ENCODE data around the gene GIGYF1.

DNA sequence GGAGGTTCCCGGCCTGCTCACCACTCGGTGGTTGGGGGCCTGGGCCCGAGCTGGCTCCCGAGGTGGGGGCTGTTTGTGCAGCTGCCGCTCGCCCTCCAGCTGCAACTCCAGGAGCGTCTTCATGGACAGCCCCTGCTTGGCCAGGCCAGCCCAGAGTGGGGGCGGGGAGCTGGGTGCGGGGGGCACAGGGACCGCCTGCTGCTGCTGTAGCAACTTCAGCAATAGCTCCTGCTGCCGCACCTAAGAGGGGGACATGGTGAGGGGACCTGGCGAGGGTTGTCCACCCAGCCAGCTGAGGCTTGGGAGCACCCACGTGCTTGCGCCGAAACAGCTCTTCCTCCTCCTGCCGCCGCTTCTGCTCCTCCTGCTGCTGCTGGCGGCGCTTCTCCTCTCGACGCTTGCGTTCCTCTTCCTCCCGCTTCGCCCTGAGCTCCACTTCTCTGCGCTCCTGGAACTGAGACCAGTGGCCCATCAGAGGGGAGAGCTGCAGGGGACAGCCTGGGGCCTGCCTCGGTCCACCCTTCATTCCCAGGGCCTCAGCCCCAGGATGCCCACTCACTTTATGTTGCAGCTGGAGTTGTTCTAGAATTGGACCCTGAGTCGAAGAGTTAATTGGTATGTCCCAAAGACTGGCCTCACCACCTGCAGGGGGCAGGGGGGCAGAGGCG is 10.9 kb downstream of the GIGYF1 start:
- TF ChIP-seq, protein P1, sequence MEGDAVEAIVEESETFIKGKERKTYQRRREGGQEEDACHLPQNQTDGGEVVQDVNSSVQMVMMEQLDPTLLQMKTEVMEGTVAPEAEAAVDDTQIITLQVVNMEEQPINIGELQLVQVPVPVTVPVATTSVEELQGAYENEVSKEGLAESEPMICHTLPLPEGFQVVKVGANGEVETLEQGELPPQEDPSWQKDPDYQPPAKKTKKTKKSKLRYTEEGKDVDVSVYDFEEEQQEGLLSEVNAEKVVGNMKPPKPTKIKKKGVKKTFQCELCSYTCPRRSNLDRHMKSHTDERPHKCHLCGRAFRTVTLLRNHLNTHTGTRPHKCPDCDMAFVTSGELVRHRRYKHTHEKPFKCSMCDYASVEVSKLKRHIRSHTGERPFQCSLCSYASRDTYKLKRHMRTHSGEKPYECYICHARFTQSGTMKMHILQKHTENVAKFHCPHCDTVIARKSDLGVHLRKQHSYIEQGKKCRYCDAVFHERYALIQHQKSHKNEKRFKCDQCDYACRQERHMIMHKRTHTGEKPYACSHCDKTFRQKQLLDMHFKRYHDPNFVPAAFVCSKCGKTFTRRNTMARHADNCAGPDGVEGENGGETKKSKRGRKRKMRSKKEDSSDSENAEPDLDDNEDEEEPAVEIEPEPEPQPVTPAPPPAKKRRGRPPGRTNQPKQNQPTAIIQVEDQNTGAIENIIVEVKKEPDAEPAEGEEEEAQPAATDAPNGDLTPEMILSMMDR (IDR thresholded peaks at IDR 0.05): no peak
- no peak for TF ChIP-seq POLR2A (IDR thresholded peaks at IDR 0.05)

All from esophagus squamous epithelium (tissue), 4 donors.